H9 (cell line): ENCODE data around the gene CSMD2. TPM values are rescaled to one million over a fixed set of nuclear protein-coding genes. Genes with fewer than 3 reads are reported as not detected.

Experiments used
- DNase-seq: peaks from one replicate; pipeline ENCODE4 v3.0.0-alpha.2; 2017
- H2AFZ ChIP-seq: one replicate; pipeline ENCODE4 v1.6.1; 2013; ENCODE audit warnings: mild to moderate bottlenecking, low read length, control low read depth, moderate library complexity
- H2AK5ac ChIP-seq: 2 replicates; pipeline ENCODE4 v1.6.1; 2013; ENCODE audit warnings: low read length, control low read depth, mixed read lengths; ENCODE audit not compliant: insufficient read length
- H2BK120ac ChIP-seq: one replicate; pipeline ENCODE4 v1.6.1; 2013; ENCODE audit warnings: low read depth, mild to moderate bottlenecking, low read length, control low read depth, inconsistent platforms; ENCODE audit not compliant: poor library complexity, severe bottlenecking
- H2BK12ac ChIP-seq: 2 replicates; pipeline ENCODE4 v1.6.1; 2013; ENCODE audit warnings: low read length, control low read depth, mixed read lengths, low read depth; ENCODE audit not compliant: insufficient read length
- H2BK15ac ChIP-seq: 2 replicates; pipeline ENCODE4 v1.6.1; 2013; ENCODE audit warnings: low read depth, low read length, control low read depth
- H2BK20ac ChIP-seq: one replicate; pipeline ENCODE4 v1.6.1; 2013; ENCODE audit warnings: low read depth, mild to moderate bottlenecking, low read length, control low read depth, inconsistent platforms; ENCODE audit not compliant: poor library complexity, severe bottlenecking
- H2BK5ac ChIP-seq: 2 replicates; pipeline ENCODE4 v1.6.1; 2013; ENCODE audit warnings: low read length, control low read depth, mixed read lengths; ENCODE audit not compliant: insufficient read length
- H3K14ac ChIP-seq: 2 replicates; pipeline ENCODE4 v1.6.1; 2013; ENCODE audit warnings: low read length, control low read depth; ENCODE audit not compliant: insufficient read depth
- H3K18ac ChIP-seq: 2 replicates; pipeline ENCODE4 v1.6.1; 2013; ENCODE audit warnings: low read depth, mild to moderate bottlenecking, mixed read lengths, low read length, control low read depth; ENCODE audit not compliant: insufficient read length
- H3K23ac ChIP-seq: 2 replicates; pipeline ENCODE4 v1.6.1; 2013; ENCODE audit warnings: low read length, control low read depth, mixed read lengths, low read depth; ENCODE audit not compliant: insufficient read length
- H3K23me2 ChIP-seq: 2 replicates; pipeline ENCODE4 v1.6.1; 2013; ENCODE audit warnings: low read depth, mild to moderate bottlenecking, mixed read lengths, low read length, control low read depth; ENCODE audit not compliant: insufficient read length, poor library complexity, severe bottlenecking
- H3K27ac ChIP-seq: 2 replicates; pipeline ENCODE4 v1.5.1; 2013; ENCODE audit warnings: low read length, control low read depth, mixed read lengths, low read depth; ENCODE audit not compliant: insufficient read length
- H3K27me3 ChIP-seq: 2 replicates; pipeline ENCODE4 v1.6.1; 2013; ENCODE audit warnings: low read length, control low read depth, inconsistent platforms; ENCODE audit not compliant: insufficient read depth
- H3K4ac ChIP-seq: 2 replicates; pipeline ENCODE4 v1.6.1; 2013; ENCODE audit warnings: low read depth, mild to moderate bottlenecking, control low read depth, inconsistent platforms, low read length, moderate library complexity
- H3K4me1 ChIP-seq: 2 replicates; pipeline ENCODE4 v1.6.1; 2013; ENCODE audit warnings: low read length, control low read depth, inconsistent platforms; ENCODE audit not compliant: insufficient read depth
- H3K4me2 ChIP-seq: 2 replicates; pipeline ENCODE4 v1.6.1; 2013; ENCODE audit warnings: low read length, control low read depth, mixed read lengths; ENCODE audit not compliant: insufficient read length, insufficient read depth
- H3K56ac ChIP-seq: 2 replicates; pipeline ENCODE4 v1.6.1; 2013; ENCODE audit warnings: low read depth, mild to moderate bottlenecking, mixed read lengths, low read length, control low read depth; ENCODE audit not compliant: insufficient read length
- H3K79me1 ChIP-seq: 2 replicates; pipeline ENCODE4 v1.6.1; 2013; ENCODE audit warnings: low read depth, mild to moderate bottlenecking, moderate library complexity, low read length, control low read depth, inconsistent platforms; ENCODE audit not compliant: insufficient read depth, poor library complexity, severe bottlenecking
- H3K79me2 ChIP-seq: 2 replicates; pipeline ENCODE4 v1.6.1; 2013; ENCODE audit warnings: low read length, control low read depth, inconsistent platforms; ENCODE audit not compliant: insufficient read depth
- H3K9ac ChIP-seq: 2 replicates; pipeline ENCODE4 v1.6.1; 2013; ENCODE audit warnings: low read length, control low read depth, mixed read lengths; ENCODE audit not compliant: insufficient read length; ENCODE audit errors: extremely low read depth
- H3K9me3 ChIP-seq: one replicate; pipeline ENCODE4 v1.6.1; 2013; ENCODE audit warnings: low read depth, low read length, inconsistent platforms; ENCODE audit not compliant: control insufficient read depth
- H3T11ph ChIP-seq: one replicate; pipeline ENCODE4 v1.6.1; 2013; ENCODE audit warnings: mild to moderate bottlenecking, low read length, control low read depth, inconsistent platforms
- H4K20me1 ChIP-seq: one replicate; pipeline ENCODE4 v1.6.1; 2013; ENCODE audit not compliant: control insufficient read depth, insufficient read length, insufficient read depth
- H4K5ac ChIP-seq: 2 replicates; pipeline ENCODE4 v1.6.1; 2013; ENCODE audit warnings: low read depth, mild to moderate bottlenecking, mixed read lengths, low read length, control low read depth; ENCODE audit not compliant: insufficient read length
- H4K8ac ChIP-seq: replicated peaks from 2 replicates; pipeline ENCODE4 v1.6.1; 2013; ENCODE audit warnings: low read length, control low read depth, mixed read lengths, low read depth; ENCODE audit not compliant: insufficient read length
- H4K91ac ChIP-seq: 2 replicates; pipeline ENCODE4 v1.6.1; 2013; ENCODE audit warnings: low read depth, mild to moderate bottlenecking, moderate library complexity, mixed read lengths, low read length, control low read depth; ENCODE audit not compliant: insufficient read length
- H3K27ac Mint-ChIP-seq, 3 experiments: 2 replicates in 2 of 3; 3 replicates in 1 of 3; pipeline ENCODE4 v1.8.0; 2020 to 2021; ENCODE audit warnings: mixed read lengths in 3 of 3, mild to moderate bottlenecking in 1 of 3, moderate library complexity in 1 of 3
- H3K27me3 Mint-ChIP-seq: 2 replicates; pipeline ENCODE4 v1.8.0; 2021; ENCODE audit warnings: low read depth, mild to moderate bottlenecking, moderate library complexity, mixed read lengths
- H3K36me3 Mint-ChIP-seq, 3 experiments: 2 replicates in 2 of 3; 3 replicates in 1 of 3; pipeline ENCODE4 v1.8.0; 2020 to 2021; ENCODE audit warnings: low read depth in 3 of 3, mixed read lengths in 3 of 3; ENCODE audit not compliant: insufficient read depth in 1 of 3
- H3K4me1 Mint-ChIP-seq, 2 experiments: 2 replicates each; pipeline ENCODE4 v1.8.0; 2020; ENCODE audit warnings: mixed read lengths in 2 of 2
- H3K4me3 Mint-ChIP-seq, 2 experiments: 2 replicates in 1 of 2; 3 replicates in 1 of 2; pipeline ENCODE4 v1.8.0; 2020 to 2021; ENCODE audit warnings: mild to moderate bottlenecking in 2 of 2, mixed read lengths in 2 of 2, moderate library complexity in 1 of 2
- H3K9me3 Mint-ChIP-seq, 2 experiments: 2 replicates in 1 of 2; 3 replicates in 1 of 2; pipeline ENCODE4 v1.8.0; 2020; ENCODE audit warnings: mild to moderate bottlenecking in 2 of 2, mixed read lengths in 2 of 2, moderate library complexity in 1 of 2
- WGBS: extraction: QIAGEN DNeasy Blood & Tissue Kit; methylation state at CpG from one replicate; pipeline ENCODE4 v1.1.7; 2013; ENCODE audit warnings: missing lambda C conversion rate, low lambda C conversion rate, mixed read lengths; ENCODE audit not compliant: insufficient read length; ENCODE audit errors: extremely low coverage; 5-methylcytosine and 5-hydroxymethylcytosine counted together
- total RNA-seq: library from RNA; stranded (reverse); gene quantifications from 2 replicates; pipeline ENCODE4 v1.2.1, GENCODE V29; 2021
- TF ChIP-seq, protein P1 (sequence below): fragments of 200-600 bp; sonication (generic); conservative IDR thresholded peaks from 3 replicates; pipeline ENCODE4 v1.8.0; 2021; ENCODE audit warnings: antibody characterized with exemption, mild to moderate bottlenecking

Gene CSMD2
- total RNA-seq, 1 experiment from 2014 or later, result 6.4 TPM

DNA sequence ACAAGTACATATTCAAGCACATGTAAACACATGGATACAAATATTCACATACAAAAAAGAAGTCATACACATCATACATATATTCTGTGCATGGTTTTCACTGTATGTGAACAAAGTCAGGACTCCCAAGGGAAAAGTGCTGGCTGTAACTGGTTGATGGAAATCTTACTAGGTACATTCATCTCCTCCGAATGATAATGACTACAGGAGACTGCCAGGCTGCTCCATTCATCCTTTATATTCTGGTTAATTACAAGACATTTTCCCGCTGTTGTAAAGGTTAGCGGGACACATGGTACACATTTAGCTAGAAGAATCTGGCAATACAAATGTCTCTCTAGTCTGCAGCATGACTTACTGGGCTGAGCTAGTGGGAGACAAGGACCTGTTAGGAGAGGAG, 327.4 kb downstream of the CSMD2 start:
- H3K4me1 Mint-ChIP-seq, result no peaks in the 10 kb centered on the region
- no CpG with 5 or more reads among the region's 3 CpGs for WGBS

More for the DNA sequence above, 327.4 kb downstream of the CSMD2 start:
- Histone ChIP-seq H3K23me2 (no peaks in the 10 kb centered on the region), H3K4me1 (no peaks in the 10 kb centered on the region), H3K27me3 (no peaks in the 10 kb centered on the region), H2BK12ac (no peak overlapping the region), H4K5ac (no peak overlapping the region), H3K23ac (no peak overlapping the region), H2AK5ac (no peak overlapping the region), H3K79me1 (no peaks in the 10 kb centered on the region), H2BK15ac (no peak overlapping the region), H2BK120ac (no peak overlapping the region), H3K18ac (no peak overlapping the region), H2BK5ac (no peak overlapping the region), H2AFZ (no peak overlapping the region), H3K4me2 (no peak overlapping the region), H2BK20ac (no peak overlapping the region), H3K14ac (no peak overlapping the region), H3K9me3 (peaks cover 10% of the 10 kb centered on the region), H4K91ac (no peak overlapping the region), H3K4ac (no peak overlapping the region), H3K9ac (no peak overlapping the region), H3K56ac (no peak overlapping the region), H3K79me2 (no peaks in the 10 kb centered on the region), H3T11ph (no peak overlapping the region), H4K20me1 (no peaks in the 10 kb centered on the region), H4K8ac (no peak overlapping the region), H3K27ac (no peak overlapping the region)
- Mint-ChIP-seq H3K27ac (no peak overlapping the region), H3K36me3 (peaks cover 16 to 35% (median 31%) of the 10 kb centered on the region in 3 experiments), H3K4me3 (no peak overlapping the region), H3K27me3 (no peaks in the 10 kb centered on the region), H3K9me3 (peaks cover 23 to 29% of the 10 kb centered on the region in 2 experiments)
- TF ChIP-seq, protein P1, sequence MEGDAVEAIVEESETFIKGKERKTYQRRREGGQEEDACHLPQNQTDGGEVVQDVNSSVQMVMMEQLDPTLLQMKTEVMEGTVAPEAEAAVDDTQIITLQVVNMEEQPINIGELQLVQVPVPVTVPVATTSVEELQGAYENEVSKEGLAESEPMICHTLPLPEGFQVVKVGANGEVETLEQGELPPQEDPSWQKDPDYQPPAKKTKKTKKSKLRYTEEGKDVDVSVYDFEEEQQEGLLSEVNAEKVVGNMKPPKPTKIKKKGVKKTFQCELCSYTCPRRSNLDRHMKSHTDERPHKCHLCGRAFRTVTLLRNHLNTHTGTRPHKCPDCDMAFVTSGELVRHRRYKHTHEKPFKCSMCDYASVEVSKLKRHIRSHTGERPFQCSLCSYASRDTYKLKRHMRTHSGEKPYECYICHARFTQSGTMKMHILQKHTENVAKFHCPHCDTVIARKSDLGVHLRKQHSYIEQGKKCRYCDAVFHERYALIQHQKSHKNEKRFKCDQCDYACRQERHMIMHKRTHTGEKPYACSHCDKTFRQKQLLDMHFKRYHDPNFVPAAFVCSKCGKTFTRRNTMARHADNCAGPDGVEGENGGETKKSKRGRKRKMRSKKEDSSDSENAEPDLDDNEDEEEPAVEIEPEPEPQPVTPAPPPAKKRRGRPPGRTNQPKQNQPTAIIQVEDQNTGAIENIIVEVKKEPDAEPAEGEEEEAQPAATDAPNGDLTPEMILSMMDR, result no peak
- DNase-seq, result no peak
